ENCODE measurements around the gene ASGR1.

- TF ChIP-seq CTCF (IDR thresholded peaks at IDR 0.05) (no peak), ZFX (IDR thresholded peaks at IDR 0.05; ENCODE audit: borderline replicate concordance) (no peak)
Measured at GRCh38 chr17:7130621-7131422, 48.3 kb downstream of the ASGR1 start.

Measured in 22Rv1 (cell line).